CD4-positive, alpha-beta T cell treated with Interleukin-6 at 100 ng/mL for 8 hours (primary cell): ENCODE measurements around the gene COL6A1.
"Not testable (repeated sequence)": the region's sequence is repeated elsewhere in the genome, so short reads cannot be mapped to it uniquely, and the experiment has no call there.

Experiments
- DNase-seq: peaks from one replicate; pipeline ENCODE4 v3.0.0-alpha.2; 2020; ENCODE audit warnings: mixed read lengths, low spot score

Gene COL6A1

GRCh38 chr21:45965084-45965809 is 16.3 kb upstream of the COL6A1 start:
- DNase-seq, result no peak

DNA sequence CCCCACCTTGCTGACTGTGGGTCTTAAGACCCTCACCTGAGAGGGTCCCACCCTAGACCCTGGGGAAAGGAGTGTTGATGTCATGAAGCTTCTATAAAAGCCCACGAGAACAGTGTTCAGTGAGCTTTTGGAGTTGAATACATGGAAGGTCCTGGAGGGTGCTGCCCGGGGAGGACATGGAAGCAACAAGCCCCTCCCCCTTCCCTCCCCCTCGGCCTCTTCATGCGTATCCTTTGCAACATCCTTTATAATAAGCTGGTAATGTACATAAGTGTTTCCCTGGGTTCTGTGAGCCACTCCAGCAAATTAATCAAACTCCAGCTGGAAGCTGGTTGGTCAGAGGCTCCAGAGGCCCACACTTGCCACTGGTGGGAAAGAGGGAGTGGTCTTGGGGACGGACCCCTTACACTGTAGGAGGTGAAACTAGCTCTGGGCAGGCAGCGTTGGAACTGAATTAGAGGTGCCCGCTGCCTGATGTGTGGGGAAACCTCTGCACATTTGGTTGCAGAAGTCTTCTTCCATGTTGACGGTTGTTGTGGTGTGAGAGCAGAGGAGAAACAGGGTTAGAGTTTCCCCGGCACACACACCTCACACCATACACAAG is 14.7 kb upstream of the COL6A1 start:
- no peak for DNase-seq

DNA sequence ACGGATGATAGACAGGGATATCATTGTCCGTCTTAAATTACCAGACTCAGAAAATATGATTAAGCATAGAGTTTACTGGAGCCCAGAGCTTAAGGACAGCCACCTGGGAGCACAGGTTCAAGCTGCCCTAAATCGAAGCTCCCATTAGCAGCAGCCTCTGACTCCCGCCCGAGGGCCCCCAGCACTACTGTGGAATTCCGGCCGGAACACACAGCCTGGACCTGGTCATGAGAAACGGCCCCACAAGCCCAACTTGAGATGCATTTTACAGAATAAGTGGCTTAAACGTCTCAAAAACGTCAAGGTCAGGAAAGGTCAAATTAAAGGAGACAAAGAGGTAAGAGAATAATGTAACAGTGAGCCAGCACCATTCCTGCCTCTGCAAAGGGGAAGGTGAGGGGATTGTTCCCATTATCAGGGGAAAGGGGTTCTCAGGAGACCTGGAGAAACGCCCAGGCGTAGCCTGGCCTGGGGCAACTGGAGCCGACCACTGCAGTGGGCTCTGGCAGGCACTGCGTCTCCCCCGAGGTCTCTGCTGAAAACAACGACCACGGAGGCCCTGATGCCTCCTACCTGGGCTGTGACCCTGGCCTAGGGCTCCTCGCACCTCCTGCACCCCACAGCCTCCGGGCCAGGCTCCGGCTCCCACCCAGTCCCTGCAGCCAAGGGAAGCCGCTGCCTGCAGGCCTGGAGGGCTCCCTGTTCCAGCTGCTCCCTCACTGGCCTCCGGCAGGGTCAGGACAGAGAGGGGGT is 11.5 kb upstream of the COL6A1 start:
- DNase-seq, result no peak

DNA sequence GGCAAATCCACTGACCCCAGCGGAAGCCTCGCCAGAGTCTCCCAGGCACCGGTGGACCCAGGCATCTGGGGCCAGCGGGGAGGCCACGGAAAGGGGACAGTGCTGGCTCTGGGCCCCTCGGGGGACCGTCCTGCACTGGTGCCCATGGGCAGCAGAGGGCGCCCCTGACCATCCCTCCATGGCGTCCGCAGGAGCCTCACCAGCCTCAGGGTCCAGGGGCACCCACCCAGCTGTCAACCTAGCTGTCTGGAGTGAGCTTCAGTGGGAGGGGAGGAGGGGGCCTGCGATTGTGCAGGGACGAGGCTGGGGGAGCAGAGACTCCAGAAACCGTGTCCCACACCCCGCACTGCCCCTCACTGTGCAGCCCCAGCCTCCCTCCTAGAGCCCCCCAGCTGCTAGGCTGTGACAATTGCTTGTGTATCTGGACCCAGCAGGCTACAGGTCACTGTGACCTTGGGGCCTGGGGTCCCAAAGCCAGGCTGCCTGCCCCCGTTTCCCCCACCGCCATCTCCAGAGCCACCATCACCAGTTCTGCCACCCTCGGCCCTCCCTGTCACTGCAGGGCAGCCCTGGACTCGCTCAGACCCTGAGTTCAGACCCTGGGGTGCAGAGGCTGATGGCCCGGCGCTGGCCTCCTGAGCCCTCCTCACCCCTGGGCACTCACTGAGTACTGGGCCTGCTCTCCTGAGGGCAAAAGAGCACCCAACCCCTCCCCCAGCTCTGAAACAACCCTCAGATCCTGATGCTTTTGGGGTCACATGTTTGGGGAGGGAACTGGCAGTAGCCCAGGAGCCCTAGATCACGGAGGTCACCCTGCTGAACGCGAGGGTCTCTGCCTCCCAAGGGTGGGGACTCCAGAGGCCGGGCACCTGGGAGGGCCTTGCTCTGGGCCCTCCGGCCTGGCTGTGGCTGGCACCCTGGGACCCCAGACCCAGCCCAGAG is 10.6 kb upstream of the COL6A1 start:
- peak; percentile 15 for DNase-seq

GRCh38 chr21:45971616-45972352 is 9.8 kb upstream of the COL6A1 start:
- no peak for DNase-seq

DNA sequence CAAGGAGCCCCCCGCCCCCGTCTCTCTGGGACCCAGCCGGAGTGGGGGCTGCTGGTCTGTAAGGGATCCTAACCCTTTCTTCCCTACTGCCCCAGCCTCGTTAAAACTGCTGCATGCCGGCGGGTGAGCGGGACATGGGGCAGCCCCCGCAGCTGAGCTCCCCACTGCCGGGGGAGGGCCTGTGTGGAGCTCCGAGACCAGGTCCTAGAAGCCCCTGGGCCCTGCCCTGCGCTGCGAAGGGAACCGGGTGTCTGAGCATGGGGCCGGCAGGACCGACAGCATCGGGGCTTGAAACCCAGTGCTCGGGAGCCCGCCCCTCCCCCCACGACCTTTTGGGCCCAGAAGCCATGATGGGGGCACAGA is 9.2 kb upstream of the COL6A1 start:
- DNase-seq, result no peak

DNA sequence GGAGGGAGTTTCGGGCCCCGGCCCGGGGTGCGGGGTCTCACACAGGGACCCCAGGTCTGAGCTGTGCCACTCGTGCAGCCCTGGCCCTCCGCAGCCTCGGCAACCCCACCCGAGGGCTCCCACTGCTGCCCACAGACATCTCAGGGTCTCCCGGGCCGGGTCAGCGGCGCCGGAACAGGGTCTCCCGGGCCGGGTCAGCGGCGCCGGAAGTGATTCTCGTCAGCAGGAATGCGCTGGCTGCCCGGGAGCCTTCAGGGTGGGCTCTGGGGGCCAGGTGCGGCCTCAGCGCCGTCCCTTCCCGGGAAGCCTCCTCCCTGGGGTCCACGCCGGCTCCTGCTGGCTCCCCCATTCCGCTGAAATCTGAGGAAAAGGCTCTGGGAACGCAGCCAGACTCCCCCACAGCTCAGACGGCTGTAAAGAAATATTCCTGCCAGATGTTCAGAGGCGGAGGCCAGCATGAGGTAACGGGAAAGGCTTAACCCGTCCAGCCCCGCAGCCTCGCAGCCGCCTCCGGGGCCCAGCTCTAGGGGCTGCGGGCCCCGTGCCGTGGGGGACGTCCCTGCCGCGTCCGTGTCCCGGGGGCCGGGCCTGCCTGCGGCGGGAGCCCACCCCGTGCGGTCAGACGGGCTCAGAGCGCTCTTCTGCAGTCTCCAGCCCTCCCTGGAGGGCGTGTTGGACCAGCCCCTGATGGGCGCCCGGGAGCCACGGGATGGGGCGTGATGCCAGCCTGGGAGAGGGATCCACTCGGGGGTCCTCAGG is 8.7 kb upstream of the COL6A1 start:
- DNase-seq, result no peak

- peak; percentile 75 for DNase-seq
Observed at GRCh38 chr21:45973475-45974072, 8.0 kb upstream of the COL6A1 start.

DNA sequence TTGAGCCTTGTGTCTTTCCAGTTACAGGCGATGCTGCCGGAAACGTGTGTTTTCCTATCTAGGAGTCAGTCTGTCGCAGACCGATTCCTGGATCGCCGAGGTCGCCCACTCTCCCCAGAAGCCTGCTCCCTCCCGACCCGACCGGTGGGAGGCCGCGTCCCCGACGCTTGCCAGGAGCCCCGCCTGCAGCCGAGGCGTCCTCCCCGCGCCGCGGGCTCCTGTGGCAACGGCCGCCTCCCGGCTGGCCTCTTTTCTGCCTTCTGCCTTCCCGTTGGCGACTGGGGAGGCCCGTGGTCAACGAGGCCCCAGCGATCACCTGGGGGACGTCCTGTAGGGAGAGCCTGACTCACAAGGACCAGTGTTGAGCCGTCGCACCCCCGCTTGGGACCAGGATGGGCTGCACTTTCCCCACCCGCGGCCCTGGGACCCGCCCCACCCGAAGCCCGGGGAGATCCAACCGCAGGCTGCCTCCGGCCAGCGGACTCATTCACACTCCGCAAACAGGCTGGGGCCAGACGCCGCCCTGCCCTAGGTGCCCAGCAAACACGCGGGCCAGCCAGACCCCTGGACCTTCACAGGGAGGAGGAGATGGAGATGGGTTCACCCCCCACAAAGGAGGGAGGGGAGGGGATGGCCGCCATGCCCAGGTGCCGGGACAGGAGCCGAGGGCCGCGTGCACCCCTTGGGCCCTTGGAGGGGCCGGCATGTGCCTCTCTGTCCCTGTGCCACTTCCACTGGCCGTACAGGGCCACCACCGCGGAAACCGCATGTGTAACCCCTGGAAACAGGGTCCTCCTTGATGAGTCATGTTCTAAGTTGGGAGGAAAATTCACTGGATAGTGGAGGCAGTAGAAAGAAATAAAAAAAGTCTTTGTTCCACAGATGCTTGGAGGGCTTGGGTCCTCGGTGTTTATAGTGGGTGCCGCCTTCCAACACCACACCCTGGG is 7.2 kb upstream of the COL6A1 start:
- no peak for DNase-seq

DNA sequence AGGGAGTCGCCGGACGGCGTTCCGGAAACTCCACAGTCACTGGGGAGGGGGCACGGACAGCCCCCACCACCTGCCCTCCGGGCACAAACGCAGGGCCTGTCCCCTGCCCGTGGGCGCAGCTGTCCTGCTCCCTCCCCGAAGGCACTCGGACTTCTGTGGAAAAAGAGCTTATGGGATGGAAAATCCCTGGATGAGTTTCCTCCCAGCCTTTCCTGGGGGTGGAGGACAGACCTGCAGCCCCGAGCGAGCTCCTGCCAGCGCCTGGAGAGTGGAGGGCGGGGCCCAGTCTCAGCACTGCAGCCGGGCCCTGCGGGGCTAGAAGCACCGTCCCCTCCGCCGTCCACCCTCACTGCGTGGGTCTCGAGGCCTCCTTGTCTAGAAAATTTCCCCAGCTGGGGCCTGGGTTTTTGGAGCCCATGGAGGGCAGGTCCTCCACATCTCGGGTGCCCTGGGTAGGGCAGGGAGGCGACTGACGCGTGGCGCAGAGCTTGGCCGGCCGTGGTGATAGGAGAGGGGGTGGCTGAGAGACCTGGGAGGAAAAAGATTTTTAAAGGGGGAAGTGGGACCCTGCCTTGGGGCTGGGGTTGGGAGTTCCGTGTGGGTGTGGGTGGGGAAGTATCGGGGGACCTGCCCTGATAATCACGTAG is 6.4 kb upstream of the COL6A1 start:
- no peak for DNase-seq

GRCh38 chr21:45975667-45976409 is 5.7 kb upstream of the COL6A1 start:
- DNase-seq, result not testable (repeated sequence)

DNA sequence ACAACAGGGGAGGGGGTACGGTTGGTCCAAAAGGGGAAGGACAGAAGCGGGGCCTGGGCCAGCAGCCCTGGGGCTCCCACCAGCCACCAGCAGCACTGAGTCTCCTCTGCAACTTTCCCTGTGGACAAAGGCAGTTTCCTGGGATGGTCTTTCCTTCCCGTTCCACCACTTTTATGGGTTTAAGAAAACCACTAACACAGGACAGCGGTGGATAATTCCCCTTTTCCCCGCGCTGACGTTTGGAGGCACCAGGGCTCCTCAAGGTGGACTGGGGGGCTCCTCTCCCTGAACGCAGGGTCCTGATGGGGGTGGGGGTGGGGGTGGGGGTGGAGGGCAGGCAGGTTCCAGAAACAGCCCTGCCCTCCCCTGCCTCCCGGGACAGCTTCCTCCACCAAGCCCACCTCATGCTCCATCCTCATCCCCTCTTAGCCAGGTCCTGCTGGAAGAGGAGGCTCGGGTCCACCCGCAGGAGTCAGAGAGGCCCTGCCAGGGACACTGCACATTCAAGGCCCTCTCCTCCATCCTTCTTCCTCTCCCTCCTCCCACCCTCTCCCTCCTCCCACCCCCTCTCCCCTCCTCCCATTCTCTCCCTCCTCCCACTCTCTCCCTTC is 4.8 kb upstream of the COL6A1 start:
- no peak for DNase-seq

DNA sequence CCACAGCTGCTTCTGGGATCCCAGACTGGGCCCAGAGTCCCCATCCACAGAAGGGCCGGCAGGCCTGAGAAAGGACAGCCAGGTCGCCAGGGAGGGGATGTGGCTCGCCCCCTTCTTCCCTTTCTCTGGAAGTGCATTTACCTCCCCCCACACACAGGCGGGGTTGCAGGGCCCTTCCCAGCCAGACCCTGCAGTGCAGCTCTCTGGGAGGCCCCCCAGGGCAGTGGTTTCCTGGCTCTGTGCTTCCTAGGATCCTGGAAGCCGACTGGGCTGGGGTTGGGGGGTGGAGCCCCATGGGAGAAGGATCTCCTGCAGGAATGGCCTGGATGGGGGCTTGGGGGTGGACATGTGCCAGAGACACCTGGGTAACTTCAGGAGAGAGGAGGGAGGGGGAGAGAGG is 4.2 kb upstream of the COL6A1 start:
- DNase-seq, result no peak

DNA sequence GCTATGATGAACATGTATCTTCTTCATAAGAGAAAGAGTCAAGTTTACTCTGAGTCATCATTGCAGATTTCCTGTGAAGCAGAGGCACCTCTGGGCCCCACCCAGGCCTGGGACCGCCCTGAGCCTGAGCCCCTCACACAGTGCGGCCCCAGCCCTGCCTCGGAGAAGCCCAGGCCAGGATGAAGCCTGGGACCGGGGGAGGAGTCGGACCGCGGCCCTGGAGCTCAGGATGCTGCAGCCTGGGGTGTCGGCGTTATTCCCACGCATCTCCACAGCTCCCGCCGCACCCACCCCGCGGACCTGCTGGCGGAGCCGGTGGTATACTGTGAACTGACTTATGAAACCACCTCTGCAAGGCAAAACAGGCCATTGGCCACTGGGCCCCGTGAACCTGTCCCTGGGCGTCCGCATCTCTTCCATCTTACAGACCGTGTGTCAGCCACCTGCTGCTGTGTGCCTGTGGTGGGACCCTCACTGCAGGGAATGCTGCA is 2.4 kb upstream of the COL6A1 start:
- no peak for DNase-seq

DNA sequence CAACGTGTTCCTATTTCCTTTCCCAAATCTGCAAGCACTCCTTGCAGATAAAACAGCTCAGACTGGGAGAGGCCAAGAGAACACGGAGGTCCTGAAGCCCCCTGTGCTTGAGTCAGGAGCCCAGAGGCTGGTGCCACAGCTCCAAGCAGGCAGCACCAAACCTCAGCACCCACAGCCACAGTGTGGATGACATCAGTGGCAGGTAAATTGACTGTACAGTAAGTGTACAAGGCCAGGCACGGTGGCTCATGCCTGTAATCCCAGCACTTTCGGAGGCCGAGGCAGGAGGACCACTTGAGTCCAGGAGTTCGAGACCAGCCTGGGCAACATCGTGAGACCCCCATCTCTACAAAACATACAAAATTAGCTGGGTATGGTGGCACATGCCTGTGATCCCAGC is 1.9 kb upstream of the COL6A1 start:
- DNase-seq, result no peak

DNA sequence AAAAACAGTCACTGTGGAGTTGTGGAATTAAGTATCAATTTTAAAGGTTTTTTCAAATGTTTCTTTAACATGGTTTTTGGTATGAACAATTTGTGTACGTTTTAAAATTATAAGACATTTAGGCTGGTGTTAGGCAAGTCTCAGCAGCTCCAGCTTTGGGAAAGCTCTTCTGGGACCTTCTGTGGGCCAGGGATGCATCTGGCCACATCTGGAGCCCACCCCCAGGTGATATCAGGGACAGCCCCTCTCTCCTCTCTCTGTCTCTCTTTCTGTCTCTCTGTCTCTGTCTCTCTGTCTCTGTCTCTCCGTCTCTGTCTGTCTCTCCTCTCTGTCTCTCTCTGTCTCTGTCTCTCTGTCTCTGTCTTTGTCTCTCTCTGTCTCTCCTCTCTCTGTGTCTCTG is 1.3 kb upstream of the COL6A1 start:
- no peak for DNase-seq

- no peak for DNase-seq
Observed at GRCh38 chr21:45980697-45981096, 873 bp upstream of the COL6A1 start.
